Motor neuron (in vitro differentiated cells): ENCODE measurements around the gene ATG9B. TPM values are rescaled to one million over a fixed set of nuclear protein-coding genes. Genes with fewer than 3 reads are reported as not detected.

Experiments
- ATAC-seq, 8 experiments: fragments of 200-7000 bp; cut with Tn5 transposase; replicated peaks in 6 of 8; 2 replicates each; pipeline ENCODE4 v1.8.0; 2021; ENCODE audit warnings: mild to moderate bottlenecking in 8 of 8, moderate library complexity in 8 of 8
- H3K27ac ChIP-seq, 2 donors: fragments of 250-450 bp; sonication (Bioruptor Pico); 2 replicates each; pipeline ENCODE4 v1.9.0; 2021; ENCODE audit warnings: antibody characterized with exemption in 2 of 2, mild to moderate bottlenecking in 2 of 2, moderate library complexity in 1 of 2
- H3K4me1 ChIP-seq, 2 donors: fragments of 250-450 bp; sonication (Bioruptor Pico); replicated peaks in 1 of 2; 2 replicates each; pipeline ENCODE4 v1.6.1; 2021; ENCODE audit warnings: antibody characterized with exemption in 2 of 2, mild to moderate bottlenecking in 2 of 2, moderate library complexity in 1 of 2
- H3K4me3 ChIP-seq, 5 donors: fragments of 250-450 bp; sonication (Bioruptor Pico); 2 replicates each; pipeline ENCODE4 v1.9.0; 2021; ENCODE audit warnings: antibody characterized with exemption in 5 of 5, mild to moderate bottlenecking in 5 of 5, moderate library complexity in 4 of 5
- whole genome bisulfite sequencing, 10 experiments: fragments of 450-650 bp; shearing (Covaris generic); methylation state at CpG; one replicate each; pipeline ENCODE4 v1.0.0; 2022; 5-methylcytosine and 5-hydroxymethylcytosine counted together
- in situ Hi-C, 9 experiments: fragments of 400-800 bp; cut with MboI; loops; one replicate each; pipeline ENCODE4 v1.15.0; 2021; ENCODE audit warnings: low sequenced_read_pairs in 9 of 9, low pct_unique_long_range_greater_than_20kb in 2 of 9; ENCODE audit not compliant: unreplicated experiment in 9 of 9
- total RNA-seq, 8 experiments: library from RNA; unstranded; fragments of 300-600 nt; gene quantifications; 2 replicates each; pipeline versions ENCODE4 v1.2.3 to v1.2.4, GENCODE V29; 2022

Gene ATG9B
- total RNA-seq, 8 experiments from 2014 or later: 0.36 to 6.7 (median 2.2) TPM

- in situ Hi-C loops: loop anchor here in 7 of 9 experiments (10.0 to 25.0 kb wide), 4 partner anchors 79 to 572 kb away; a partner anchor contains a TSS
- H3K27ac ChIP-seq: no peak overlapping the region
- peaks cover 38 to 43% of the 10 kb centered on the region in 2 donors for H3K4me1 ChIP-seq
- WGBS, 10 experiments: 0 to 40% (median 6%) methylated on average over 1 to 2 of the region's 2 CpGs; no CpG with 5 or more reads in 3 of the 10 experiments
- H3K4me3 ChIP-seq: no peak overlapping the region
- ATAC-seq: no peak
These were observed 40.4 kb downstream of the ATG9B start for GRCh38 chr7:150983893-150984368.

GRCh38 chr7:150982351-150982750 is 41.9 kb downstream of the ATG9B start:
- no peak overlapping the region for H3K27ac ChIP-seq
- peaks cover 23 to 31% of the 10 kb centered on the region in 2 donors for H3K4me1 ChIP-seq
- no peak for ATAC-seq
- no peak overlapping the region for H3K4me3 ChIP-seq
- in situ Hi-C loops: loop anchor here in 7 of 9 experiments (10.0 to 25.0 kb wide), 4 partner anchors 78 to 570 kb away; a partner anchor contains a TSS
- WGBS, 10 experiments: 0 to 55% (median 25%) methylated on average over 1 to 3 of the region's 3 CpGs; no CpG with 5 or more reads in 6 of the 10 experiments

GRCh38 chr7:150981644-150982043 is 42.6 kb downstream of the ATG9B start:
- Histone ChIP-seq H3K4me1 (peaks cover 25 to 36% of the 10 kb centered on the region in 2 donors), H3K4me3 (no peak overlapping the region), H3K27ac (no peak overlapping the region)
- in situ Hi-C loops: loop anchor here in 7 of 9 experiments (10.0 to 25.0 kb wide), 4 partner anchors 77 to 569 kb away; a partner anchor contains a TSS
- WGBS, 10 experiments: 0 to 100% (median 66%) methylated on average over 1 to 6 of the region's 6 CpGs; no CpG with 5 or more reads in 3 of the 10 experiments
- ATAC-seq: no peak

GRCh38 chr7:150980663-150981062 is 43.6 kb downstream of the ATG9B start:
- in situ Hi-C loops: loop anchor here in 7 of 9 experiments (10.0 to 25.0 kb wide), 4 partner anchors 76 to 568 kb away; a partner anchor contains a TSS
- H3K27ac ChIP-seq: peak overlapping the region; percentile 92 to 93
- 20 to 60% (median 38%) methylated on average over 1 to 2 of the region's 2 CpGs; no CpG with 5 or more reads in 6 of the 10 experiments for WGBS, 10 experiments
- no peak overlapping the region for H3K4me3 ChIP-seq
- no peak for ATAC-seq
- H3K4me1 ChIP-seq: peaks cover 31 to 36% of the 10 kb centered on the region in 2 donors

- Histone ChIP-seq H3K4me1 (peaks cover 37 to 42% of the 10 kb centered on the region in 2 donors), H3K4me3 (peak overlapping the region; percentile 57 to 99 (median 75)), H3K27ac (peak overlapping the region; percentile 92 to 93)
- 20% methylated on average over 1 of the region's 7 CpGs; no CpG with 5 or more reads in 9 of the 10 experiments for WGBS, 10 experiments
- ATAC-seq: peak in 6 of 8 experiments; percentile 1 to 15 (median 10)
- in situ Hi-C loops: loop anchor here in 7 of 9 experiments (10.0 to 25.0 kb wide), 4 partner anchors 75 to 568 kb away; a partner anchor contains a TSS
These were observed 44.4 kb downstream of the ATG9B start for GRCh38 chr7:150979713-150980390.

GRCh38 chr7:150978126-150978789 is 46.0 kb downstream of the ATG9B start, which contains the start of gene KCNH2:
Gene KCNH2 (minus strand): TSS chr7:150978321. CDS start chr7:150977913, 408 bp downstream.
- Histone ChIP-seq H3K4me3 (peak within 1 kb of the TSS; percentile 57 to 99 (median 75)), H3K27ac (peak within 1 kb of the TSS; percentile 92 to 93), H3K4me1 (peaks cover 42% of the 10 kb centered on the region in 2 donors)
- 0% methylated on average over 5 of the region's 81 CpGs; no CpG with 5 or more reads in 9 of the 10 experiments for WGBS, 10 experiments
- ATAC-seq: peak; percentile 10 to 58 (median 34)
- in situ Hi-C loops: loop anchor here in 5 of 9 experiments (25.0 kb wide), 2 partner anchors 191 to 566 kb away; a partner anchor contains a TSS

- peak overlapping the region; percentile 57 to 99 (median 75) for H3K4me3 ChIP-seq
- 0 to 20% (median 8%) methylated on average over 2 to 5 of the region's 62 CpGs; no CpG with 5 or more reads in 6 of the 10 experiments for WGBS, 10 experiments
- ATAC-seq: peak in 5 of 8 experiments; percentile 0 to 5 (median 1)
- peaks cover 42% of the 10 kb centered on the region in 2 donors for H3K4me1 ChIP-seq
- peak overlapping the region; percentile 90 to 93 for H3K27ac ChIP-seq
- in situ Hi-C loops: loop anchor here in 5 of 9 experiments (25.0 kb wide), 2 partner anchors 190 to 565 kb away; a partner anchor contains a TSS
These were observed 46.7 kb downstream of the ATG9B start for GRCh38 chr7:150977382-150978125.

- WGBS, 10 experiments: 0 to 80% (median 17%) methylated on average over 1 to 5 of the region's 13 CpGs; no CpG with 5 or more reads in 5 of the 10 experiments
- in situ Hi-C loops: loop anchor here in 5 of 9 experiments (25.0 kb wide), 2 partner anchors 189 to 564 kb away; a partner anchor contains a TSS
- peak overlapping the region; percentile 90 to 93 for H3K27ac ChIP-seq
- peak in 5 of 8 experiments; percentile 3 to 16 (median 12) for ATAC-seq
- peaks cover 49 to 50% of the 10 kb centered on the region in 2 donors for H3K4me1 ChIP-seq
- peak overlapping the region; percentile 57 to 99 (median 75) for H3K4me3 ChIP-seq
These were observed 47.5 kb downstream of the ATG9B start for GRCh38 chr7:150976529-150977381.

- in situ Hi-C loops: loop anchor here in 5 of 9 experiments (25.0 kb wide), 2 partner anchors 188 to 563 kb away; a partner anchor contains a TSS
- H3K4me1 ChIP-seq: peaks cover 55 to 57% of the 10 kb centered on the region in 2 donors
- 40 to 85% (median 75%) methylated on average over 1 to 4 of the region's 9 CpGs; no CpG with 5 or more reads in 4 of the 10 experiments for WGBS, 10 experiments
- ATAC-seq: no peak
- H3K4me3 ChIP-seq: peak overlapping the region; percentile 26 to 99 (median 75)
- H3K27ac ChIP-seq: peak overlapping the region; percentile 50 to 76
These were observed 48.6 kb downstream of the ATG9B start for GRCh38 chr7:150975536-150976319.

GRCh38 chr7:150974468-150975391 is 49.6 kb downstream of the ATG9B start:
- Histone ChIP-seq H3K4me3 (peak overlapping the region; percentile 26 to 99 (median 27)), H3K4me1 (peaks cover 55 to 57% of the 10 kb centered on the region in 2 donors), H3K27ac (peak overlapping the region; percentile 50 to 76)
- peak; percentile 5 to 43 (median 22) for ATAC-seq
- 0% methylated on average over 1 to 10 of the region's 89 CpGs; no CpG with 5 or more reads in 7 of the 10 experiments for WGBS, 10 experiments
- in situ Hi-C loops: loop anchor here in 5 of 9 experiments (25.0 kb wide), 2 partner anchors 187 to 562 kb away; a partner anchor contains a TSS
